HepG2 (cell line): Measurements from ENCODE around the gene TRIM28. TPM values are rescaled to one million over a fixed set of nuclear protein-coding genes. Genes with fewer than 3 reads are reported as not detected.

Experiments
- CBX5 ChIP-seq: sonication (generic); formaldehyde crosslinking; IDR thresholded peaks from 2 replicates; pipeline ENCODE4 v1.4.0; 2020; ENCODE audit warnings: missing genetic modification reagents, borderline replicate concordance
- CEBPZ ChIP-seq: IDR thresholded peaks from 2 replicates; pipeline ENCODE4 v1.6.1; 2012; ENCODE audit warnings: low read length, improper control_type of control experiment
- HMG20B ChIP-seq: conservative IDR thresholded peaks from 2 replicates; pipeline ENCODE4 v1.6.1; 2016; ENCODE audit warnings: missing genetic modification reagents, missing compliant biosample characterization
- HNF1B ChIP-seq: sonication (generic); formaldehyde crosslinking; IDR thresholded peaks from 2 replicates; pipeline ENCODE4 v1.5.1; 2020; ENCODE audit warnings: mild to moderate bottlenecking, moderate library complexity, missing genetic modification reagents
- MAZ ChIP-seq, 2 experiments: sonication (generic) in 1 of 2; formaldehyde crosslinking in 1 of 2; IDR thresholded peaks; 2 replicates each; pipeline versions ENCODE4 v1.5.0 to v1.6.1; 2012 to 2020; ENCODE audit warnings: low read depth in 2 of 2, mild to moderate bottlenecking in 2 of 2, borderline replicate concordance in 1 of 2, improper control_type of control experiment in 1 of 2, low read length in 1 of 2, missing genetic modification reagents in 1 of 2, moderate library complexity in 1 of 2
- RBAK ChIP-seq: sonication (generic); formaldehyde crosslinking; IDR thresholded peaks from 2 replicates; pipeline ENCODE4 v1.5.1; 2020; ENCODE audit warnings: mild to moderate bottlenecking, missing genetic modification reagents
- SIN3B ChIP-seq: fragments of 150-350 bp; IDR thresholded peaks from 2 replicates; pipeline ENCODE4 v1.6.1; 2014; ENCODE audit warnings: low read length
- SP2 ChIP-seq: sonication (generic); formaldehyde crosslinking; IDR thresholded peaks from 2 replicates; pipeline ENCODE4 v1.5.1; 2020; ENCODE audit warnings: mild to moderate bottlenecking, missing genetic modification reagents
- ZFX ChIP-seq: sonication (generic); formaldehyde crosslinking; IDR thresholded peaks from 2 replicates; pipeline ENCODE4 v1.4.0; 2020; ENCODE audit warnings: mild to moderate bottlenecking, low read depth, missing genetic modification reagents, moderate library complexity
- ZNF331 ChIP-seq: sonication (generic); formaldehyde crosslinking; IDR thresholded peaks from 2 replicates; pipeline ENCODE4 v1.4.0; 2020; ENCODE audit warnings: missing genetic modification reagents
- ZNF34 ChIP-seq: sonication (generic); formaldehyde crosslinking; IDR thresholded peaks from 2 replicates; pipeline ENCODE4 v1.4.0; 2020; ENCODE audit warnings: mild to moderate bottlenecking, missing genetic modification reagents, borderline replicate concordance
- ZNF496 ChIP-seq: sonication (generic); formaldehyde crosslinking; IDR thresholded peaks from 2 replicates; pipeline ENCODE4 v1.8.1; 2023; ENCODE audit warnings: mild to moderate bottlenecking, moderate library complexity, missing genetic modification reagents; ENCODE audit not compliant: insufficient replicate concordance
- ZNF549 ChIP-seq: sonication (generic); formaldehyde crosslinking; IDR thresholded peaks from 2 replicates; pipeline ENCODE4 v1.5.0; 2020; ENCODE audit warnings: missing genetic modification reagents
- ZNF564 ChIP-seq: sonication (generic); formaldehyde crosslinking; IDR thresholded peaks from 2 replicates; pipeline ENCODE4 v1.8.1; 2023; ENCODE audit warnings: mild to moderate bottlenecking, missing genetic modification reagents
- ZNF569 ChIP-seq: sonication (generic); formaldehyde crosslinking; IDR thresholded peaks from 2 replicates; pipeline ENCODE4 v1.5.0; 2020; ENCODE audit warnings: mild to moderate bottlenecking, missing genetic modification reagents, moderate library complexity, borderline replicate concordance
- ZNF619 ChIP-seq: sonication (generic); formaldehyde crosslinking; IDR thresholded peaks from 2 replicates; pipeline ENCODE4 v1.4.0; 2020; ENCODE audit warnings: mild to moderate bottlenecking, missing genetic modification reagents
- ZNF672 ChIP-seq: sonication (generic); formaldehyde crosslinking; IDR thresholded peaks from 2 replicates; pipeline ENCODE4 v1.8.1; 2022; ENCODE audit warnings: missing genetic modification reagents
- ZNF703 ChIP-seq: sonication (generic); formaldehyde crosslinking; IDR thresholded peaks from 2 replicates; pipeline ENCODE4 v1.5.1; 2020; ENCODE audit warnings: missing genetic modification reagents, mild to moderate bottlenecking, moderate library complexity, borderline replicate concordance
- ZNF782 ChIP-seq: sonication (generic); formaldehyde crosslinking; IDR thresholded peaks from 2 replicates; pipeline ENCODE4 v1.4.0; 2020; ENCODE audit warnings: missing genetic modification reagents, mild to moderate bottlenecking, borderline replicate concordance
- polyA plus RNA-seq, 8 experiments: library from polyadenylated mRNA; depleted of rRNA in 3 of 8; stranded (reverse) in 7 of 8; unstranded in 1 of 8; fragments of >200 nt; fragmentation: Illumina TruSeq in 4 of 8; extraction: Trizol in 4 of 8; gene quantifications; 2 replicates each; pipeline versions ENCODE4 v1.2.1 to v1.2.3, GENCODE V29; 2011 to 2016; ENCODE audit warnings: low read depth in 4 of 8, missing spikeins in 1 of 8, mixed read lengths in 1 of 8; ENCODE audit not compliant: insufficient read depth in 1 of 8
- total RNA-seq, 5 experiments: library from RNA; depleted of rRNA; stranded (reverse); fragments of >200 nt; fragmentation: Illumina TruSeq; extraction: Trizol; gene quantifications; 2 replicates each; pipeline ENCODE4 v1.2.3, GENCODE V29; 2016; ENCODE audit warnings: low read depth in 1 of 5
- TF ChIP-seq, protein P1 (sequence below): sonication (generic); formaldehyde crosslinking; IDR thresholded peaks from 2 replicates; pipeline ENCODE4 v1.5.0; 2020; ENCODE audit warnings: mild to moderate bottlenecking, low read depth, missing genetic modification reagents, borderline replicate concordance
- TF ChIP-seq, protein P2 (sequence below): sonication (generic); formaldehyde crosslinking; IDR thresholded peaks from 2 replicates; pipeline ENCODE4 v1.5.1; 2020; ENCODE audit warnings: missing genetic modification reagents, mild to moderate bottlenecking, borderline replicate concordance

TRIM28 gene
- total and polyA plus RNA-seq, 2 of the 13 experiments (the other 11 are each of a cell fraction or from before 2014, with no cell fraction given), result 361 to 439 TPM

- TF ChIP-seq ZNF549 (CRISPR knock-in tag) (no peak), ZNF564 (CRISPR knock-in tag) (peak; percentile 72; the same call in 1 of the 2 replicates), ZNF672 (CRISPR knock-in tag) (no peak), CEBPZ (no peak), ZNF331 (CRISPR knock-in tag) (peak; percentile 53; the same call in 1 of the 2 replicates), HMG20B (no peak), ZNF496 (CRISPR knock-in tag) (no peak), ZNF619 (CRISPR knock-in tag) (0 out of 2 replicates have a peak, but pooled peaks have one; percentile 72), ZFX (peak; percentile 88), MAZ (IDR thresholded peaks at IDR 0.05; ENCODE audit: borderline replicate concordance, low read depth, low read length) (no peak), MAZ (CRISPR knock-in tag; IDR thresholded peaks at IDR 0.05; ENCODE audit: low read depth) (peak; percentile 79), ZNF569 (CRISPR knock-in tag) (0 out of 2 replicates have a peak, but pooled peaks have one; percentile 76), CBX5 (CRISPR knock-in tag) (no peak), ZNF782 (CRISPR knock-in tag) (no peak), RBAK (no peak), SP2 (CRISPR knock-in tag) (no peak), ZNF34 (0 out of 2 replicates have a peak, but pooled peaks have one; percentile 28), ZNF703 (CRISPR knock-in tag) (no peak), HNF1B (CRISPR knock-in tag) (peak; percentile 77), SIN3B (no peak)
- TF ChIP-seq, protein P1, sequence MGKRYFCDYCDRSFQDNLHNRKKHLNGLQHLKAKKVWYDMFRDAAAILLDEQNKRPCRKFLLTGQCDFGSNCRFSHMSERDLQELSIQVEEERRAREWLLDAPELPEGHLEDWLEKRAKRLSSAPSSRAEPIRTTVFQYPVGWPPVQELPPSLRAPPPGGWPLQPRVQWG (CRISPR knock-in tag), result no peak
- TF ChIP-seq, protein P2, sequence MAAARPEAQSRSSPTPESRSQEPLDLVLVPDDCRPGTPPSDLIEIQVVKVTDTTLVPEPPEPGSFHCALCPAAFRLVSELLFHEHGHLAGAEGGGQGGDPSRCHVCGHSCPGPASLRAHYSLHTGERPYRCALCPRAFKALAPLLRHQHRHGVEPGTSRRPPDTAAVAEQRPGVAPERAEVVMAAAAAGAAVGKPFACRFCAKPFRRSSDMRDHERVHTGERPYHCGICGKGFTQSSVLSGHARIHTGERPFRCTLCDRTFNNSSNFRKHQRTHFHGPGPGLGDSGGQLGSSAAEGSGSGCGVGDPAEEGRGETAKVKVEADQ (CRISPR knock-in tag), result peak; percentile 18; the same call in 1 of the 2 replicates
These were observed 14.9 kb downstream of the TRIM28 start (continued) for GRCh38 chr19:58558623-58559274.
